PC-9 (cell line): ENCODE results near the gene C1orf167. TPM values are rescaled to one million over a fixed set of nuclear protein-coding genes. Genes with fewer than 3 reads are reported as not detected.

Experiments
- BruUV-seq: library from RNA; stranded (reverse); fragments of 400-500 nt; replicated peaks from 2 replicates; lab custom pipeline; 2021; lab: Mats Ljungman, UMichigan
- CTCF ChIA-PET: fragments of 300-600 bp; sonication (Branson Sonifier 250); formaldehyde crosslinking; loops from one replicate; lab custom pipeline; 2022; ENCODE audit warnings: antibody characterized with exemption; lab: Charles Lee
- POLR2A ChIA-PET: fragments of 300-600 bp; sonication (Branson Sonifier 250); formaldehyde crosslinking; loops from one replicate; lab custom pipeline; 2022; ENCODE audit warnings: antibody characterized with exemption; ENCODE audit not compliant: unreplicated experiment; lab: Charles Lee
- DNase-seq, 2 experiments: peaks; one replicate each; pipeline versions ENCODE4 v3.0.0 to v3.0.0-alpha.2; 2015 to 2022; ENCODE audit warnings: mixed read lengths in 1 of 2
- H2AFZ ChIP-seq: fragments of 200-600 bp; sonication (generic); 2 replicates; pipeline ENCODE4 v1.8.1; 2017; ENCODE audit warnings: antibody characterized with exemption
- H3F3A ChIP-seq: fragments of 200-600 bp; sonication (generic); 2 replicates; pipeline ENCODE4 v1.8.1; 2017; ENCODE audit warnings: antibody characterized with exemption, mild to moderate bottlenecking, low read depth; ENCODE audit not compliant: insufficient read depth
- H3K27ac ChIP-seq: fragments of 200-600 bp; sonication (generic); 2 replicates; pipeline ENCODE4 v1.6.1; 2016; ENCODE audit warnings: mixed run types
- H3K27me3 ChIP-seq: fragments of 200-600 bp; sonication (generic); 2 replicates; pipeline ENCODE4 v1.6.1; 2016; ENCODE audit warnings: low read depth, mixed run types; ENCODE audit not compliant: insufficient read depth
- H3K36me3 ChIP-seq: fragments of 200-600 bp; sonication (generic); 2 replicates; pipeline ENCODE4 v1.6.1; 2016; ENCODE audit warnings: low read depth, mixed run types
- H3K4me1 ChIP-seq: fragments of 200-600 bp; sonication (generic); replicated peaks from 2 replicates; pipeline ENCODE4 v1.6.1; 2016; ENCODE audit warnings: mixed run types; ENCODE audit not compliant: insufficient read depth
- H3K4me2 ChIP-seq: fragments of 200-600 bp; sonication (generic); 2 replicates; pipeline ENCODE4 v1.6.1; 2017; ENCODE audit warnings: mixed run types
- H3K4me3 ChIP-seq: fragments of 200-600 bp; sonication (generic); 2 replicates; pipeline ENCODE4 v1.6.1; 2016; ENCODE audit warnings: mixed run types
- H3K79me2 ChIP-seq: fragments of 200-600 bp; sonication (generic); 2 replicates; pipeline ENCODE4 v1.6.1; 2017; ENCODE audit warnings: low read depth, mixed run types
- H3K9me2 ChIP-seq: fragments of 200-600 bp; sonication (generic); 2 replicates; pipeline ENCODE4 v1.8.1; 2017; ENCODE audit warnings: mild to moderate bottlenecking; ENCODE audit not compliant: insufficient read depth
- H3K9me3 ChIP-seq: fragments of 200-600 bp; sonication (generic); 2 replicates; pipeline ENCODE4 v1.8.1; 2016; ENCODE audit warnings: low read depth; ENCODE audit not compliant: insufficient read depth
- H4K20me1 ChIP-seq: fragments of 200-600 bp; sonication (generic); 2 replicates; pipeline ENCODE4 v1.8.1; 2017; ENCODE audit not compliant: insufficient read depth
- CTCF ChIP-seq: fragments of 200-600 bp; sonication (generic); conservative IDR thresholded peaks from 2 replicates; pipeline ENCODE4 v1.6.1; 2017; ENCODE audit warnings: mixed run types, antibody characterized with exemption, mild to moderate bottlenecking, moderate library complexity
- EZH2 ChIP-seq: fragments of 200-600 bp; sonication (generic); IDR thresholded peaks from 2 replicates; pipeline ENCODE4 v1.8.0; 2017; ENCODE audit warnings: antibody characterized with exemption, low read depth
- intact Hi-C: fragments of 100-400 bp; cut with micrococcal nuclease; formaldehyde crosslinking; loops from one replicate; pipeline ENCODE4 v1.10.0; 2022; ENCODE audit not compliant: unreplicated experiment
- total RNA-seq: library from RNA; stranded (reverse); gene quantifications from 2 replicates; pipeline ENCODE4 v1.2.3, GENCODE V29; 2021

C1orf167 gene
- total RNA-seq, 1 experiment from 2014 or later, result not detected

- Histone ChIP-seq H4K20me1 (no peaks in the 10 kb centered on the region), H3K79me2 (no peaks in the 10 kb centered on the region), H3K36me3 (no peaks in the 10 kb centered on the region), H3F3A (no peaks in the 10 kb centered on the region), H3K4me1 (peaks cover under 1% of the 10 kb centered on the region; the same call in 1 of the 2 replicates), H3K4me3 (no peak overlapping the region), H3K4me2 (no peak overlapping the region), H2AFZ (no peak overlapping the region), H3K27ac (no peak overlapping the region), H3K27me3 (no peaks in the 10 kb centered on the region), H3K9me3 (no peaks in the 10 kb centered on the region), H3K9me2 (no peaks in the 10 kb centered on the region)
- DNase-seq, result no peak
- no TSS peak for BruUV-seq
- TF ChIP-seq EZH2 (no peak), CTCF (no peak)
- CTCF ChIA-PET, result no interaction called here
- POLR2A ChIA-PET, result no interaction called here
- intact Hi-C loops, result no loop called here
Observed at GRCh38 chr1:11797525-11798216, 35.7 kb downstream of the C1orf167 start.

GRCh38 chr1:11799099-11799498 lies 37.1 kb downstream of the C1orf167 start:
- H3K4me3 ChIP-seq, result no peak overlapping the region
- no peak overlapping the region for H3K4me2 ChIP-seq
- no peaks in the 10 kb centered on the region for H3K9me2 ChIP-seq
- ChIA-PET CTCF (no interaction called here), POLR2A (no interaction called here)
- no peaks in the 10 kb centered on the region for H3K27me3 ChIP-seq
- no TSS peak for BruUV-seq
- no peaks in the 10 kb centered on the region for H3K79me2 ChIP-seq
- no peaks in the 10 kb centered on the region for H4K20me1 ChIP-seq
- H3K27ac ChIP-seq, result no peak overlapping the region
- H3F3A ChIP-seq, result no peaks in the 10 kb centered on the region
- H3K4me1 ChIP-seq, result peaks cover 4% of the 10 kb centered on the region; the same call in 1 of the 2 replicates
- DNase-seq, result no peak
- intact Hi-C loops, result no loop called here
- H3K36me3 ChIP-seq, result no peaks in the 10 kb centered on the region
- H3K9me3 ChIP-seq, result no peaks in the 10 kb centered on the region
- no peak for TF ChIP-seq EZH2
- no peak for TF ChIP-seq CTCF
- H2AFZ ChIP-seq, result no peak overlapping the region

GRCh38 chr1:11799896-11800295 lies 37.9 kb downstream of the C1orf167 start:
- H3K9me2 ChIP-seq, result no peaks in the 10 kb centered on the region
- H3K27ac ChIP-seq, result no peak overlapping the region
- ChIA-PET POLR2A (no interaction called here), CTCF (no interaction called here)
- no peak for DNase-seq
- BruUV-seq, result no TSS peak
- H2AFZ ChIP-seq, result no peak overlapping the region
- H3K4me1 ChIP-seq, result peaks cover 10% of the 10 kb centered on the region; the same call in 1 of the 2 replicates
- H3K36me3 ChIP-seq, result no peaks in the 10 kb centered on the region
- intact Hi-C loops, result no loop called here
- H3K4me2 ChIP-seq, result no peak overlapping the region
- H3K79me2 ChIP-seq, result no peaks in the 10 kb centered on the region
- H3F3A ChIP-seq, result peaks cover 4% of the 10 kb centered on the region; the same call in 1 of the 2 replicates
- no peak for TF ChIP-seq EZH2
- no peaks in the 10 kb centered on the region for H4K20me1 ChIP-seq
- H3K4me3 ChIP-seq, result no peak overlapping the region
- H3K27me3 ChIP-seq, result no peaks in the 10 kb centered on the region
- no peaks in the 10 kb centered on the region for H3K9me3 ChIP-seq
